HUES48 (cell line): Measurements from ENCODE around the gene SDR9C7.
"Not testable (repeated sequence)": the region's sequence is repeated elsewhere in the genome, so short reads cannot be mapped to it uniquely, and the experiment has no call there.

Source experiments
- H3K27ac ChIP-seq: one replicate; pipeline ENCODE4 v1.7.0; 2013; ENCODE audit warnings: low read depth, low read length, inconsistent platforms
- H3K27me3 ChIP-seq: 2 replicates; pipeline ENCODE4 v1.6.1; 2013; ENCODE audit warnings: mild to moderate bottlenecking, low read length; ENCODE audit not compliant: control insufficient read depth, insufficient read depth
- H3K36me3 ChIP-seq: 2 replicates; pipeline ENCODE4 v1.6.1; 2013; ENCODE audit warnings: low read length; ENCODE audit not compliant: control insufficient read depth, insufficient read depth
- H3K4me1 ChIP-seq: 2 replicates; pipeline ENCODE4 v1.6.1; 2013; ENCODE audit warnings: mild to moderate bottlenecking, low read length; ENCODE audit not compliant: control insufficient read depth, insufficient read depth
- H3K4me3 ChIP-seq: 2 replicates; pipeline ENCODE4 v1.5.1; 2013; ENCODE audit warnings: mild to moderate bottlenecking, low read depth, low read length
- H3K9ac ChIP-seq: 2 replicates; pipeline ENCODE4 v1.6.1; 2013; ENCODE audit warnings: mild to moderate bottlenecking, low read depth, low read length, moderate library complexity
- H3K9me3 ChIP-seq: 2 replicates; pipeline ENCODE4 v1.6.1; 2013; ENCODE audit warnings: low read length; ENCODE audit not compliant: control insufficient read depth, insufficient read depth

Gene SDR9C7

GRCh38 chr12:56914724-56915123, 19.5 kb downstream of the SDR9C7 start:
- Histone ChIP-seq H3K27me3 (no peaks in the 10 kb centered on the region), H3K4me3 (no peak overlapping the region), H3K4me1 (no peaks in the 10 kb centered on the region), H3K27ac (no peak overlapping the region), H3K36me3 (no peaks in the 10 kb centered on the region), H3K9me3 (peaks cover 6% of the 10 kb centered on the region; the same call in 1 of the 2 replicates), H3K9ac (no peak overlapping the region)

- Histone ChIP-seq H3K9me3 (peaks cover 11% of the 10 kb centered on the region; the same call in 1 of the 2 replicates), H3K9ac (no peak overlapping the region), H3K27ac (no peak overlapping the region)
Observed at GRCh38 chr12:56914256-56914655, 20.0 kb downstream of the SDR9C7 start.

GRCh38 chr12:56909403-56909802, 24.8 kb downstream of the SDR9C7 start:
- not testable (repeated sequence) for H3K36me3 ChIP-seq, H3K27ac ChIP-seq, H3K27me3 ChIP-seq, H3K4me1 ChIP-seq, H3K4me3 ChIP-seq, H3K9ac ChIP-seq
- H3K9me3 ChIP-seq: peaks cover 26% of the 10 kb centered on the region

More at GRCh38 chr12:56914256-56914655, 20.0 kb downstream of the SDR9C7 start:
- Histone ChIP-seq H3K4me3 (no peak overlapping the region), H3K4me1 (no peaks in the 10 kb centered on the region), H3K36me3 (no peaks in the 10 kb centered on the region), H3K27me3 (no peaks in the 10 kb centered on the region)

GRCh38 chr12:56908136-56908535, 26.1 kb downstream of the SDR9C7 start:
- Histone ChIP-seq H3K36me3 (no peaks in the 10 kb centered on the region), H3K4me3 (no peak overlapping the region), H3K4me1 (no peaks in the 10 kb centered on the region), H3K27me3 (no peaks in the 10 kb centered on the region), H3K27ac (no peak overlapping the region), H3K9me3 (peaks cover 38% of the 10 kb centered on the region), H3K9ac (no peak overlapping the region)

- H3K4me3 ChIP-seq: no peak overlapping the region
- H3K4me1 ChIP-seq: no peaks in the 10 kb centered on the region
Observed at GRCh38 chr12:56905852-56906251, 28.4 kb downstream of the SDR9C7 start.

GRCh38 chr12:56903374-56903773, 30.8 kb downstream of the SDR9C7 start:
- H3K27ac ChIP-seq: no peak overlapping the region
- peaks cover 48% of the 10 kb centered on the region for H3K9me3 ChIP-seq
- H3K36me3 ChIP-seq: no peaks in the 10 kb centered on the region
- no peak overlapping the region for H3K4me3 ChIP-seq
- H3K4me1 ChIP-seq: no peaks in the 10 kb centered on the region
- no peaks in the 10 kb centered on the region for H3K27me3 ChIP-seq
- H3K9ac ChIP-seq: no peak overlapping the region

More at GRCh38 chr12:56905852-56906251, 28.4 kb downstream of the SDR9C7 start:
- Histone ChIP-seq H3K36me3 (no peaks in the 10 kb centered on the region), H3K9me3 (peaks cover 48% of the 10 kb centered on the region), H3K27ac (no peak overlapping the region), H3K9ac (no peak overlapping the region), H3K27me3 (no peaks in the 10 kb centered on the region)

GRCh38 chr12:56901313-56901712, 32.9 kb downstream of the SDR9C7 start:
- not testable (repeated sequence) for H3K27ac ChIP-seq, H3K9ac ChIP-seq, H3K36me3 ChIP-seq, H3K4me3 ChIP-seq, H3K4me1 ChIP-seq, H3K27me3 ChIP-seq
- peaks cover 44% of the 10 kb centered on the region for H3K9me3 ChIP-seq

- Histone ChIP-seq H3K27ac (no peak overlapping the region), H3K27me3 (no peaks in the 10 kb centered on the region), H3K9ac (no peak overlapping the region), H3K4me1 (no peaks in the 10 kb centered on the region), H3K4me3 (no peak overlapping the region), H3K36me3 (no peaks in the 10 kb centered on the region), H3K9me3 (peaks cover 49% of the 10 kb centered on the region)
Observed at GRCh38 chr12:56900583-56900982, 33.6 kb downstream of the SDR9C7 start.

GRCh38 chr12:56898938-56899337, 35.3 kb downstream of the SDR9C7 start:
- peaks cover 44% of the 10 kb centered on the region for H3K9me3 ChIP-seq
- no peaks in the 10 kb centered on the region for H3K36me3 ChIP-seq
- no peak overlapping the region for H3K27ac ChIP-seq
- H3K4me1 ChIP-seq: no peaks in the 10 kb centered on the region
- no peak overlapping the region for H3K4me3 ChIP-seq
- H3K27me3 ChIP-seq: no peaks in the 10 kb centered on the region
- no peak overlapping the region for H3K9ac ChIP-seq

- H3K27ac ChIP-seq: no peak overlapping the region
- no peaks in the 10 kb centered on the region for H3K4me1 ChIP-seq
- peaks cover 34% of the 10 kb centered on the region for H3K9me3 ChIP-seq
- H3K27me3 ChIP-seq: no peaks in the 10 kb centered on the region
- no peak overlapping the region for H3K9ac ChIP-seq
- no peaks in the 10 kb centered on the region for H3K36me3 ChIP-seq
- no peak overlapping the region for H3K4me3 ChIP-seq
Observed at GRCh38 chr12:56897844-56898361, 36.3 kb downstream of the SDR9C7 start.

GRCh38 chr12:56896082-56896481, 38.1 kb downstream of the SDR9C7 start:
- H3K4me3 ChIP-seq: no peak overlapping the region

More at GRCh38 chr12:56896082-56896481, 38.1 kb downstream of the SDR9C7 start:
- Histone ChIP-seq H3K9me3 (peaks cover 28% of the 10 kb centered on the region), H3K27me3 (no peaks in the 10 kb centered on the region), H3K36me3 (no peaks in the 10 kb centered on the region), H3K9ac (no peak overlapping the region), H3K4me1 (no peaks in the 10 kb centered on the region), H3K27ac (no peak overlapping the region)
